SU-DHL-6 (cell line): Measurements from ENCODE around the gene SMAD3.

Experiments
- CTCF ChIP-seq: fragments of 200-600 bp; sonication (generic); IDR thresholded peaks from one replicate; pipeline ENCODE4 v1.5.1; 2017; ENCODE audit warnings: antibody characterized with exemption, mild to moderate bottlenecking, low read length, moderate library complexity; ENCODE audit not compliant: insufficient read depth, poor library complexity, severe bottlenecking
- EZH2phosphoT487 ChIP-seq: fragments of 200-600 bp; sonication (generic), shearing (Covaris generic); conservative IDR thresholded peaks from 2 replicates; pipeline ENCODE4 v1.6.1; 2018; ENCODE audit warnings: mild to moderate bottlenecking, antibody characterized with exemption, low read length, moderate library complexity, mixed read lengths

GRCh38 chr15:67164401-67164791 is 99.0 kb downstream of the SMAD3 start:
- no peak for TF ChIP-seq CTCF
- TF ChIP-seq EZH2phosphoT487 = no peak
